ENCODE results near the gene HRH3. TPM values are rescaled to one million over a fixed set of nuclear protein-coding genes. Genes with fewer than 3 reads are reported as not detected.
A peak's percentile ranks its signal among the peaks of the same experiment; 100 is the strongest.

Gene HRH3
- polyA plus RNA-seq, 3 donors, result not detected

DNA sequence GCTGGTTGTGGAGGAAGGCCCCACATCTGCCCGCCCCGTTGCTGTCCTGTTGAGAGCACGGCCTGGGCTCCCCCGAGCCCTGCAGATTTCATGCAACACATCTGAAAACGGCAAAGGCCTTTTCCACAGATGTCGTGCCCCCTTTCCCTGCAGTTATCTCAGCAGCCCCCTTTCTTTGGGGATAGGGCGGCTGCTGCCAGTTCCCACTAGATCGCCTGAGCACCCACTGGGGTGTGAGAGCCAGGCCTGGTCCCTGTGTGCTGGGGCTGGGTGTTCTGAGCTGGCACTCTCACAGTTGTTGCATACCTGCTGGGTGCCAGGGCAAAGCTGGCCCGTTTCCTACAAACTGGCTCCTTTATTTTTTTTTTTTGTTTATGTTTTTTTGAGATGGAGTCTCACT is 49.5 kb downstream of the HRH3 start:
- Mint-ChIP-seq H3K4me1 (no peaks in the 10 kb centered on the region), H3K9me3 (no peaks in the 10 kb centered on the region), H3K36me3 (peaks cover 49 to 86% of the 10 kb centered on the region in 2 donors), H3K27ac (no peak overlapping the region), H3K27me3 (ENCODE audit: low read depth in 3 of 3) (peaks cover 0 to 2% (median 0%) of the 10 kb centered on the region in 3 donors), H3K4me3 (no peak overlapping the region)
- no peaks in the 10 kb centered on the region for H4K20me1 ChIP-seq (ENCODE audit: insufficient read depth, low read length)
- H3K4me3 ChIP-seq (replicated peaks in 1 of 3; ENCODE audit: low read depth in 2 of 3, low read length in 3 of 3), result no peak overlapping the region
- WGBS (ENCODE audit: insufficient coverage), result 100% methylated on average over 2 of the region's 9 CpGs
- no peak overlapping the region for H3K9ac ChIP-seq (ENCODE audit: insufficient read depth, low read length, poor library complexity, severe bottlenecking)
- H3K36me3 ChIP-seq (replicated peaks in 1 of 2; ENCODE audit: control insufficient read depth in 1 of 2, insufficient read depth in 2 of 2, low read length in 2 of 2), result peaks cover 25 to 63% of the 10 kb centered on the region in 2 donors
- no peak overlapping the region for H2AFZ ChIP-seq (ENCODE audit: insufficient read depth, low read depth, low read length, poor library complexity, severe bottlenecking)
- no peak overlapping the region for H3K27ac ChIP-seq (ENCODE audit: low read depth in 1 of 2, low read length in 2 of 2)
- TF ChIP-seq, protein P1, sequence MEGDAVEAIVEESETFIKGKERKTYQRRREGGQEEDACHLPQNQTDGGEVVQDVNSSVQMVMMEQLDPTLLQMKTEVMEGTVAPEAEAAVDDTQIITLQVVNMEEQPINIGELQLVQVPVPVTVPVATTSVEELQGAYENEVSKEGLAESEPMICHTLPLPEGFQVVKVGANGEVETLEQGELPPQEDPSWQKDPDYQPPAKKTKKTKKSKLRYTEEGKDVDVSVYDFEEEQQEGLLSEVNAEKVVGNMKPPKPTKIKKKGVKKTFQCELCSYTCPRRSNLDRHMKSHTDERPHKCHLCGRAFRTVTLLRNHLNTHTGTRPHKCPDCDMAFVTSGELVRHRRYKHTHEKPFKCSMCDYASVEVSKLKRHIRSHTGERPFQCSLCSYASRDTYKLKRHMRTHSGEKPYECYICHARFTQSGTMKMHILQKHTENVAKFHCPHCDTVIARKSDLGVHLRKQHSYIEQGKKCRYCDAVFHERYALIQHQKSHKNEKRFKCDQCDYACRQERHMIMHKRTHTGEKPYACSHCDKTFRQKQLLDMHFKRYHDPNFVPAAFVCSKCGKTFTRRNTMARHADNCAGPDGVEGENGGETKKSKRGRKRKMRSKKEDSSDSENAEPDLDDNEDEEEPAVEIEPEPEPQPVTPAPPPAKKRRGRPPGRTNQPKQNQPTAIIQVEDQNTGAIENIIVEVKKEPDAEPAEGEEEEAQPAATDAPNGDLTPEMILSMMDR (IDR thresholded peaks at IDR 0.05), result no peak
- no peaks in the 10 kb centered on the region for H3K4me1 ChIP-seq (ENCODE audit: control insufficient read depth in 1 of 2, insufficient read depth in 2 of 2, low read length in 2 of 2)
- no peaks in the 10 kb centered on the region for H3K9me3 ChIP-seq (replicated peaks in 1 of 2; ENCODE audit: control insufficient read depth in 1 of 2, insufficient read depth in 1 of 2, low read length in 2 of 2)
- H3K79me2 ChIP-seq (ENCODE audit: insufficient read depth, low read length), result no peaks in the 10 kb centered on the region
- H3K4me2 ChIP-seq (replicated peaks; ENCODE audit: extremely low read depth, low read length, poor library complexity, severe bottlenecking), result no peak overlapping the region
- DNase-seq, result no peak
- intact Hi-C loops (cut with micrococcal nuclease), result no loop called here
- no peaks in the 10 kb centered on the region for H3K27me3 ChIP-seq (ENCODE audit: control insufficient read depth in 2 of 2, insufficient read depth in 2 of 2, low read length in 2 of 2)

DNA sequence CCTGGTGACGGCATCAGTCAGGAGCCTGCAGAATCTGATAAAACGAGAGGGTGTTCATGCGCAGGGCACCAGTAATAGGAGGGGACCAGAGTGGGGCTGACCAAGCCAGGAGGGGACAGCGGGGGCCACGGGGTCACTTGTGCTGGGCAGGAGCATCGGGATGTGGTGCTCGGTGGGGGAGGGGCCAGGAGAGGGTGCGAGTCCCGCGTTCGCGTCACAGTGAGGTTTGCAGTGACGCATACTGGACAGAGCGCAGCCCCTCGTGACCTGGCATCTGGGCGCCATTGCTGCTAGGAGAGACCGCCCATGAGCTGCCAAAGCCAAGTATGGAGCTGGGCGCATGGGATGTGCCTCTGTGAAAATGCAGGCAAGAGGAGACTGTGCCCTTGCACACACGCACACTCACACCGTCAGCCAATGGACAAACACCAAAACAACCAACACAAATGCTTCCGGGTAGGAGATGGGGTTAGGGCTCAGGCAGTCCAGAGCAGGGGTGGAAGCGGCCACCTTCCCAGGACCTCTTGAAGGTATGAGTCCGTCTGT is 51.1 kb downstream of the HRH3 start:
- Mint-ChIP-seq H3K27me3 (ENCODE audit: low read depth in 3 of 3) (no peaks in the 10 kb centered on the region), H3K4me3 (no peak overlapping the region), H3K4me1 (no peaks in the 10 kb centered on the region), H3K9me3 (no peaks in the 10 kb centered on the region), H3K27ac (peak overlapping the region in 2 of 7 donors; percentile 16 to 36), H3K36me3 (peaks cover 51 to 86% of the 10 kb centered on the region in 2 donors)
- H3K36me3 ChIP-seq (replicated peaks in 1 of 2; ENCODE audit: control insufficient read depth in 1 of 2, insufficient read depth in 2 of 2, low read length in 2 of 2), result peaks cover 31 to 63% of the 10 kb centered on the region in 2 donors
- TF ChIP-seq, protein P1 (IDR thresholded peaks at IDR 0.05), result no peak
- H3K4me2 ChIP-seq (replicated peaks; ENCODE audit: extremely low read depth, low read length, poor library complexity, severe bottlenecking), result no peak overlapping the region
- no peak overlapping the region for H3K9ac ChIP-seq (ENCODE audit: insufficient read depth, low read length, poor library complexity, severe bottlenecking)
- no peaks in the 10 kb centered on the region for H3K9me3 ChIP-seq (replicated peaks in 1 of 2; ENCODE audit: control insufficient read depth in 1 of 2, insufficient read depth in 1 of 2, low read length in 2 of 2)
- H2AFZ ChIP-seq (ENCODE audit: insufficient read depth, low read depth, low read length, poor library complexity, severe bottlenecking), result no peak overlapping the region
- 94% methylated on average over 15 of the region's 23 CpGs for WGBS (ENCODE audit: insufficient coverage)
- intact Hi-C loops (cut with micrococcal nuclease), result no loop called here
- no peaks in the 10 kb centered on the region for H4K20me1 ChIP-seq (ENCODE audit: insufficient read depth, low read length)
- no peaks in the 10 kb centered on the region for H3K27me3 ChIP-seq (ENCODE audit: control insufficient read depth in 2 of 2, insufficient read depth in 2 of 2, low read length in 2 of 2)
- DNase-seq, result no peak
- H3K27ac ChIP-seq (ENCODE audit: low read depth in 1 of 2, low read length in 2 of 2), result no peak overlapping the region
- H3K79me2 ChIP-seq (ENCODE audit: insufficient read depth, low read length), result no peaks in the 10 kb centered on the region
- no peaks in the 10 kb centered on the region for H3K4me1 ChIP-seq (ENCODE audit: control insufficient read depth in 1 of 2, insufficient read depth in 2 of 2, low read length in 2 of 2)
- H3K4me3 ChIP-seq (replicated peaks in 1 of 3; ENCODE audit: low read depth in 2 of 3, low read length in 3 of 3), result no peak overlapping the region

Measured in CD14-positive monocyte (primary cell).